ENCODE measurements around the gene TMEM60.
"Not testable (repeated sequence)": the region's sequence is repeated elsewhere in the genome, so short reads cannot be mapped to it uniquely, and the experiment has no call there.

TMEM60 gene

DNA sequence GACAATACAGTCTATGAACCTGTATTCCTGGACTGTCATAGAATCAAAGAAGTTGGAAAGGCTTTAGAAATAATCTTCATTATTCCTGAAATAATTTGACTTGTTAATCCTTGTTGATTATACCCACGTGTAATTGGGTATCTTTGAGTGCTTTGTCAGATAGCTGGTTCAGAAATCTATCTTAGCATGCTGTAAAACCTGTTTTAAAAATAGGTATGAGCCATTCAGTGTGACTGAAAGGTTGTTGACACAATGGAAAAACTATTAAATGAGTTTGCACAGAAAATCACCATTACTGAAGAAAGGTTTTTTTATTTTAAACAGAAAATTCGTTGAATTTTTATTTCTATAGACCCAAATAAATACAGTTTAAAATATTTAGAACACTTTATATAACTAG, 39.0 kb upstream of the TMEM60 start:
- TF ChIP-seq, protein P1, sequence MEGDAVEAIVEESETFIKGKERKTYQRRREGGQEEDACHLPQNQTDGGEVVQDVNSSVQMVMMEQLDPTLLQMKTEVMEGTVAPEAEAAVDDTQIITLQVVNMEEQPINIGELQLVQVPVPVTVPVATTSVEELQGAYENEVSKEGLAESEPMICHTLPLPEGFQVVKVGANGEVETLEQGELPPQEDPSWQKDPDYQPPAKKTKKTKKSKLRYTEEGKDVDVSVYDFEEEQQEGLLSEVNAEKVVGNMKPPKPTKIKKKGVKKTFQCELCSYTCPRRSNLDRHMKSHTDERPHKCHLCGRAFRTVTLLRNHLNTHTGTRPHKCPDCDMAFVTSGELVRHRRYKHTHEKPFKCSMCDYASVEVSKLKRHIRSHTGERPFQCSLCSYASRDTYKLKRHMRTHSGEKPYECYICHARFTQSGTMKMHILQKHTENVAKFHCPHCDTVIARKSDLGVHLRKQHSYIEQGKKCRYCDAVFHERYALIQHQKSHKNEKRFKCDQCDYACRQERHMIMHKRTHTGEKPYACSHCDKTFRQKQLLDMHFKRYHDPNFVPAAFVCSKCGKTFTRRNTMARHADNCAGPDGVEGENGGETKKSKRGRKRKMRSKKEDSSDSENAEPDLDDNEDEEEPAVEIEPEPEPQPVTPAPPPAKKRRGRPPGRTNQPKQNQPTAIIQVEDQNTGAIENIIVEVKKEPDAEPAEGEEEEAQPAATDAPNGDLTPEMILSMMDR (IDR thresholded peaks at IDR 0.05; ENCODE audit: insufficient read depth, missing control alignments): no peak
- no peak for DNase-seq (ENCODE audit: insufficient read length, low spot score)
- FAIRE-seq: peak; percentile 51

DNA sequence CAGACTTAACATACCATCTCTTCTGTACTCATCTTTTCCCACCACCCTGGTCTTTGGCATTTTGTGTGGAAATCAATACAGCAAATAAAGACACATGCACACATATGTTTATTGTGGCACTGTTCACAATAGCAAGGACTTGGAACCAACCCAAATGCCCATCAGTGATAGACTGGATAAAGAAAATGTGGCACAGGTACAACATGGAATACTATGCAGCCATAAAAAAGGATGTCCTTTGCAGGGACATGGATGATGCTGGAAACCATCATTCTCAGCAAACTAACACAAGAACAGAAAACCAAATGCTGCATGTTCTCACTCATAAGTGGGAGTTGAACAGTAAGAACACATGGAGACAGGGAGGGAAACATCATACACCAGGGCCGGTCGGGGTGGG, 38.2 kb upstream of the TMEM60 start:
- DNase-seq (ENCODE audit: insufficient read length, low spot score); FAIRE-seq: not testable (repeated sequence)

DNA sequence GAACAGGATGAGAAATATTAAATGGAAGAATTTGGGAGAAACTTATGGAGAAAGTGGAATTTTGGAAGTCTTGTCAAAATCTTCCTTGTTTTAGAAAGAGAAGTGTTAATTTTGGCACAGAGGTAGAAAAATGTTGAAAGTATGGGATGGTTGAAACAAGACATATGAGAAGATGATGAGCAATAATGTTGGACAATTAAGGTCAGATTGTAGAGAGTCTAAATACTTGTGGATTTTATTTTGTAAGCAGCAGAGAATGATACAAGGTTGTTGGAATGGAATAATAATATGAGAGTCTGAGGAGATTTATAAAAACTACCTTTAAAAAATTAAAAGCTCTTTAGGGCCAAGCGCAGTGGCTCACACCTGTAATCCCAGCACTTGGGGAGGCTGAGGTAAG, 34.9 kb upstream of the TMEM60 start:
- no peak for DNase-seq (ENCODE audit: insufficient read length, low spot score)
- FAIRE-seq: no peak
- TF ChIP-seq, protein P1 (IDR thresholded peaks at IDR 0.05; ENCODE audit: insufficient read depth, missing control alignments): no peak

DNA sequence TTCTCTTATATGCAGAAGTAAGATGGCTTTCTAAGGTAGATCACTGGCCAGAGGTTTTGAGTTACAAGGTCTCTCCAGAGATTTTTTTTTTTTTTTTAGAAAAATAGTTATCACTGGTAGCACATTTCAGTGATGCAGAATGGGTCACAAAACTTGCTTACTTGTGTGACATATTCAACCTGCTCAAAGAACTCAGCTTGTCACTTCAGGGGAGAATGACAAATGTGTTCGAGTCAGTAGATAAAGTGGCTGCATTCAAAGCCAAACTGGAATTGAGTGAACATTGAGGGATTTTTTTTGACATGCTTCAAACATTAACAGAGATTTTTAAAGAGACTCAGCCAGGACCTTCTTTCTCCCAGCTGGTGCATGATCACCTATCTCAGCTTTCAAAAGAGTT, 33.7 kb upstream of the TMEM60 start:
- TF ChIP-seq, protein P1 (IDR thresholded peaks at IDR 0.05; ENCODE audit: insufficient read depth, missing control alignments): no peak
- DNase-seq (ENCODE audit: insufficient read length, low spot score) (no peak), FAIRE-seq (no peak)

DNA sequence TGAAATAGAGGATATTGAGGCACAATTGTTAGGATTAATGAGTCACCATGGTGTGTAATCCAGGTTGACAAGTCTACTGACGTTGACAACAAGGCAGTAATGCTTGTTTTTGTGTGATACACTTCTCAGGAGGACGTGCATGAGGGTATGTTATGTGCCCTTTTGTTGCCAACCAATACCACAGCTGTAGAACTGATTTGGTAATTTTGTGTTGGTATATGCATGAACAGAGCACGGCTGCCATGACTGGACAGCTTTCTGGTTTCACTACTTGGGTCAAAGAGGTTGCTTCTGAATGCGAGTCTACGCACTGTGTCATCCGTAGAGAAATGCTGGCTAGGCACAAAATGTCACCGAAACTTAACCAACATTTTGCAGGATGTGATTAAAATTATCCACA, 33.2 kb upstream of the TMEM60 start:
- FAIRE-seq (no peak), DNase-seq (ENCODE audit: insufficient read length, low spot score) (no peak)
- TF ChIP-seq, protein P1 (IDR thresholded peaks at IDR 0.05; ENCODE audit: insufficient read depth, missing control alignments): no peak

DNA sequence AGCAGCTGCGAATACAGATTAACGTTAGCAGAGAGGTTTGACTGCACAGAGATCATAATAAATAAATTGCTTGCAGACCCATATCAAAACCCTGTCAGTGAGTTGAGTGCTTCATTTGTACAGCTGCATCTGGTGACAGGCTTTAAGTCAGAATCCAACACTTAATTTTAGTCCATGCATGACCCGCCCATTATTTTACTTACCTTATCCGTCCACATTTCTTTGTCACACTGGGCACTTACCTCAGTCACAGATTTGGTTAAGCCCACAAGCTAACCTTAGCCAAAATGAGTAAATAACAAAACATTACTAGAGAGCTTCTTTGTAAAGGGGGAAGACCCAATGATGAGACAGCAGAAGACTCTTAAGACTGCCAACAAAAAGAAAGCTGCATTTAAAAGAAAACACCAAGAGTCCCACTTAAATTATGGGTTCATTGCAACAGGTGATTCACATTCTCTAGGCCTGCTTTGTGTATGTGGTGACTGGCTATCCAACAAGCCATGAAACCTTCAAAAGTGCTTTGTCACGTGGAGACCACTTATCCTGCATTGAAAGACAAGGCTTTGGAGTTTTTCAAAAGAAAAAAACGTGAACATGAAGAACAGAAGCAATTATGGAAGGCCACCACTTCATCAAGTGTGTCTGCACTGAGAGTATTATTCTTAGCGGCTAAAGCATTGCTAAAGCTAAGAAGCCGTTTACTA, 32.6 kb upstream of the TMEM60 start:
- FAIRE-seq (no peak), DNase-seq (ENCODE audit: insufficient read length, low spot score) (no peak)
- TF ChIP-seq, protein P1 (IDR thresholded peaks at IDR 0.05; ENCODE audit: insufficient read depth, missing control alignments): no peak

DNA sequence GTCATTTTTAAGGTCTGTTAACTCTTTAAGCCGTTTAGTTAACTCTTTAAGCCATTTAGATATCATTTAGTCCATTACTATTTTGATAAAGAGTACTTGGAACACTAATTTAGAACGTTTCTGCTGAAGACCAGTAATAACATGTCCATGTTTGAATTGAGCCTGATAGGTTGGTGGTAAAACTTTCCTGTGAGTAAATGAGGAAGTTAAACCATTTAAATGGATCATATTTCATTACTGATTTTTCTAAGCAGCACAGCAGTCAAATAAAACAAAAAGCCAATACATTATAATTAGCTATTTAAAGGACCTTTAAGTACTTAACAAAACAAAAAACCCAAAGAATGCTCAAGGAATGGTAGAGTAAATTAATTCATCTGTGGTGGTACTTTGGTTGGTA, 29.8 kb upstream of the TMEM60 start:
- TF ChIP-seq, protein P1 (IDR thresholded peaks at IDR 0.05; ENCODE audit: insufficient read depth, missing control alignments): no peak
- DNase-seq (ENCODE audit: insufficient read length, low spot score): no peak
- no peak for FAIRE-seq

DNA sequence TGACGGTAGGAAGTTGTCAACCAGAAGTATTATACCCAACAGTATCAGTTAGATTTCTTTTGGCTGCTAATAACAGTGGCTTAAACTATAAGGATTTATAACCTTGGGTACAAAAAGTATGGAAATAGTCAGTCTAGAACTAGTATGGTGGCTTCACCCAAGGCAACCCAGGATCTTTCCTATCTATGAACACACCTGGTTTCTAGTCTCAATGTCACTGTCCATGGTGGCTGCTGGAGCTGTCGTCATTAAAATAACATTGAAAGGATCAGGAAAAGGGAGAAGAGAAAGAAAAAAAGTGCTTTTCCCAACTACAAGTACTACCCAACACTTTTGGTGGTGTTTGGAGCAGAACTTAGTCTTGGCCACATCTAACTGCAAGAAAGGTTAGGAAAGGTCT, 28.1 kb upstream of the TMEM60 start:
- TF ChIP-seq, protein P1 (IDR thresholded peaks at IDR 0.05; ENCODE audit: insufficient read depth, missing control alignments): no peak
- no peak for DNase-seq (ENCODE audit: insufficient read length, low spot score)
- FAIRE-seq: no peak

Data from D721Med (cell line).